Activated gamma-delta T cell (primary cell): ENCODE results near the gene KDM5B.
"Not testable (repeated sequence)": the region's sequence is repeated elsewhere in the genome, so short reads cannot be mapped to it uniquely, and the experiment has no call there.

Experiments
- DNase-seq: peaks from one replicate; lab custom pipeline; 2025; lab: John Stamatoyannopoulos, UW

Gene KDM5B

DNA sequence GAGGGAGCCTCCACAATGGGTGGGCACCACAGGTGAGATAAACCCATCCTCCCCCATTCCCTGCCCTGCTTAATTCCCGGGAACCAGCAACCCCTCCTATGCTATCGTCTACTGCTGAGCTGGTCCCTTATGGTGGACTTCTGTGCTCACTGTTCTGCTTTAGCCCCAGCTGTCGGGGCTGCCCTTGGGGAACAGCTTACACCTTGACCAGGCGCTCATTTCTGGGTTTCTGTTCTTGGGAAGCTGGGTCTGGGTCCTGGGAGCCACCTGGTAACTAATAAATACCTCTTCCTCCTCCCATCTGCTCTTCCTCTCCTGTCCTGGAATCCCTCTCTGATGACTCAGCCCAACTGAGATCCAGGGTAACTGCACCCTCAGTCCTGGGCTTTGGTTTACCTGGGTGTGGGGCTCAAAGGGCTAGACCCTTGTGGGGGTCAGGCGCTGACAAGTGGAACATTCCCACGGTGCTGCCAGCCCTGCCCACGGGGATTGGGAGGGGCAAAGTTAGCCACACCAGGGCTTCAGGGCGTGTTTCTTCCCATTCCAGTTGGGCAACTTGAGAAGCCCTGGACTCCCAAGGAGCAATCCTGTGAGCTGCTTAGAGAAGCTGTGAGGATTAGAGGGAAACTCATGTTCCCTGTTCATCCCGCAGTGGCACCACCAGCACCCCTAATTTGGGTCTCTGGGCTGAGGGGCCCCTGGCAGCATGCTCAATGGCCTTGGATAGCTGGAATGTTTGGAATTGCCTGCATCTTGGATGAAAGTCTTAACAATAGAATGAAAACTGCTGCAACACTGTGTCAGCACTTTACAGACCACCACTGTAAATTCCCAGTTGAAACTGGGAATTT, 4.2 kb upstream of the KDM5B start:
- no peak for DNase-seq

DNA sequence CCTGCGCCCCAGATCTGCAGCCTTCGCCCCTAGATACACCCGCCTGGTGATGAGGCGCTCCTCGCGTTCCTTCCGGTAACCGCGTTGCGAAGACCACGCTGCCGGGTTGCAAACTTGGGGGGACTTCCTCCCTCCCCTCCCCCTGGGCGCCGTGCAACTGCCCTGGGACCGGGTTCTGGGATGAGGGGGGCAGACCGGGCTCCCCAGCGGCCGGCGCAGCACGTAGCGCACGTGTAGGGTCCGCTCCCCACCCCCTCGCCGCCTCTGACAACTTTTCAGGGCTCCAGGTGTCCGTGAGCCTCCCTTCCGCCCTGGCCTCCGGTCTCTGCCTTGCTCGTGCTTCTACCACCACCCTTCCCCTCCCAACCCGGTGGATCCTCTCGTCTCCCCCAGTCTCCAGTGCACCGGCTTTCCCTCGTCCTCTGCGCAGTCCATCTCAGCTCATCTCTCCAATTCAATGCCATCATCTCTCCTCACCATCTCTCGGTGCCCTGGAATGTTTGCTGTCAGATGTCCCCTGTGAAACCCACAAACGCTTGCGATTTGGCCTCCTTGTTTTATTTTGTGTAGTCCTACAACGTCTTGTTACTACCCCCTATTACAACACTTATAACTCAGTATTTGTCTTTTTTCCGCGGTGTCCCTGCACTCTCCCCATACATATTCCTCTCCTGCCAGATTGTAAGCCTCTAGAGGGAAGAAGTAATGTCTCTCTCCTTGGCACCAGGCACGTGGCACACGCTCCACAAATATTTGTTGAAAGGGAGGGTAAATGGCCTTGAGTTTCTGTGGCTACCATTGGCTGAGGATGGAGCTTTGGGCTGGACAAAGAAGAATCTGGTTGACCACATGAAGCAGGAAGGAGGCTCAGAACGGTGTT, 3.3 kb upstream of the KDM5B start:
- peak; percentile 27 for DNase-seq

DNA sequence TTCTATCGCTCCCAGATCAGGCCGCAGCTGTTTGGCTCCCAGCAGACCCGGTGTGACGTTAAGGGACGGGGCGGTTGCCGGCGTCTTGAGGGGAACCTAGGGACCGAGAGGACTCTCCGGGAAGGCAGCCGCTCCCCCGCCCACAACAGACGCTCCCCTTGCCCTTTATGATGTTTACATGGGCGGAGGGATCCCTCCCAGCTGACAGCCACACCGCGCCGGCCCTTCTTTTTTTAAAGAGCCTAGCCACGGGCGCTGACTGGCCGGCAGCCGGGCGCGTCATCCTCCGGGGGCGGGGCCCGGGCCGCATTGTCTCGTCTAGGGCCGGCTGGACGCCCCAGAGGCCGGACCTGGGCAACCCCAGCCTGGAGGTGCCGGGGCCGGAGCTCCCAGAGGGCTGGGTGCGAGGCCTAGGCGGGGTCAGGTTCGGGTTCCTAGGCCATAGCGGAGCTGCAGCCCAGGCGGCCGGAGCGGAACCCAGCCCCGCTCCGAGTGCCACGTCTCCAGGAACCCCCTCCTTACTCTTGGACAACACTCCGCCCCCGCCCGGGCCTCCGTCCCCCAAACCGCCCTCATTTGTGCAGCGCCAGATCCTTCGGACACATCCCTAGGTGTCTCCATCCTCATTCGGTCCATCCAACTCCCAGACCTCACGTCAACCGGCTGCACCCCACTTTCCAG, 2.5 kb upstream of the KDM5B start, which contains the start of gene PCAT6:
Gene PCAT6, plus strand, starts transcription at position 340 of the 681 bp plus-strand sequence.
- peak; percentile 71 for DNase-seq

DNA sequence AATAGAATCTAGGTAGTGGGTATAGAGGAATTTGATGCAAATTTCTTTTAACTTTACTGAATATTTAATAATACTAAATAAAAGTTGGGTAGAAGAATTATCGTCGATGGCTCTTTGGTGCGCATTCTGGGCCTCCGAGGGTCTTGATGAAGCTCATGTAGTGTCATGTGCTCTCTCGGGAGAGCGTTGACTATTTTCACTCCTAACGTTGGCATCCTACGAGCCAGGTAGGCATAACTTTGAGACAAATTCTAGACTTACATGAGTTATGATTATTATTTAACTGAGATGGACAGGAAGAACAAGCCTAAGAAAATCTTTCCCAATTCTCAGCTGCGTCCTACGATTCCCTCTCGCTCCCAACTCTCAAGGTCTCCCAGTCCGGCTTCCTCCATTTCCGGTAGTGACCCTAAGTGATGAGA, 2.0 kb upstream of the KDM5B start:
- DNase-seq = no peak

DNA sequence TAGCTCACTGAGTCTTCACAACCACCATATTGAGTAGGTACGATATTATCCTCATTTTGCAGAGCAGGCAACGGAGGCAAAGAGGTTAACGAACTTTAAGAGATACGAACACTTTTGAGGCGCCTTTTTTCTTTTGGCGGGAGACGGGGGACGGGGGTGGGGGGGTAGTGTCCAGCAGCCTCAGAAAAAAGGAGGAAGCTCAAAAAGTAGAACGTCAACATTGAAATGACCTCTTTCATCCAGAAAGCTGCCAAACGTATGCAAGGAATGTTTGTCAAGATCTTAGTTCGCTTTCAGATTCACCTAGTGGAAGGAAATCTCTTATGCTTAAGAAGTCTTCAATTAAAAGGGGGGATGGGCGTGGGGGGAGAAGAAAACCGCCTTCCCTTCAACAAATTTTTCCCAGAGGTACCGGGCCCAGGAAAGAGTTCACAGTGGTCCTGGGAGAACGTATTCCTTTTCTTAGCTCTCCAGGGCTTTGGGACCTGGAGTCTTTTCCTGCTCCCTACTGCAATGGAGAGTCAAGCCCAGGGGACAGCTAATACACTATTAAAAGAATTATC, 1.5 kb upstream of the KDM5B start:
- no peak for DNase-seq

DNA sequence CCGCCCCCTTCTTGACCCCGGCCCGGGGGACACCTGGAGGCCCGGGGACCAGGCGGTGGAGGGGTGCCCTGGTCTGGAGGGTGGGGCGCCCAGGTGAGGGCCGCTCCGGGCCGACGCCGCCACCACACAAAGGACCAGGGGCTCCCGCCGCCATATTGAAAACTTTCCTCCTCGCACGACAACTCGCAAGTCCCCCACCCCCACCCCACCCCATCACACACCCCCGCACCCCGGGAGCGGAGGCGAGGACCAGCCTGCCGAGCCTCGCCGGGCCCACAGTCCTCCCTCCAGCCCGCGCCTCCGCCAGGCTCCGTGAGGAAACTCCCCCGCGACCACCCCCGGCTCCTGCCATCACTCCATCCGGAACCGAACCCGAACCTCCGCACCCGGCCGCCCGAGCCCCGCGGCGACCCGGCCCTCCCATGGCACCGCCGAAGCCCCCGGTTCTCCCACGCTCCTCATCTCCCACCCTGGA, 733 bp downstream of the KDM5B start:
- DNase-seq = peak; percentile 23

DNA sequence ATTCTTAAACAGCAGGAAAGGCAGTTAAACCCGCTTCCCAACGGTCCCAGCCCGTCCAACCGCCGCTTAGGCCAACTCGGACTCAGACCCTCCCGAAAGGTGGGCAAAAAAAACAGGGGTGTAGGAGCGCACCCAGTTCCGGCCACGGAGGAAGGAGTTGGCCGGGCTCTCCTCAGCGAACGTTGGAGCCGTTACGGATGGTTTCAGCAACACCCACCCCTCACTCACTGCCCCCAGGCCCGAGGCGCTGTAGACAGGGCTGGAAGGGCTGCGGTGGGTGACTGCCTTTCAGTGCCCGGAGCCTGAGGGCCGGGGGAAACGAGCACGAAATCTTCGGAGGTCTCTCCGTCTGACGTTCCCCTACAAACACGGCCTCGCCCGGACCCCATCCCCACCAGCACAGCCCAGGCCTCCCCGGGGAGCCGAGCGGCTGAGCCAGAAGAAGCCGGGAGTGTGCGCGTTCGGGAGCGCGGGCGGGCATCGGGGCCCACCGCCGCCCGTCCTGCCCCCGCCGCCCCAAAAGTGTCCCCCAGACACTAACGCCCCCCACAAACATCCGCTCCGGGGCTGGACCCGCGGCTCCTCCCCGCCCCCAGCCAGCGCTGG, 1.3 kb downstream of the KDM5B start:
- DNase-seq = no peak

DNA sequence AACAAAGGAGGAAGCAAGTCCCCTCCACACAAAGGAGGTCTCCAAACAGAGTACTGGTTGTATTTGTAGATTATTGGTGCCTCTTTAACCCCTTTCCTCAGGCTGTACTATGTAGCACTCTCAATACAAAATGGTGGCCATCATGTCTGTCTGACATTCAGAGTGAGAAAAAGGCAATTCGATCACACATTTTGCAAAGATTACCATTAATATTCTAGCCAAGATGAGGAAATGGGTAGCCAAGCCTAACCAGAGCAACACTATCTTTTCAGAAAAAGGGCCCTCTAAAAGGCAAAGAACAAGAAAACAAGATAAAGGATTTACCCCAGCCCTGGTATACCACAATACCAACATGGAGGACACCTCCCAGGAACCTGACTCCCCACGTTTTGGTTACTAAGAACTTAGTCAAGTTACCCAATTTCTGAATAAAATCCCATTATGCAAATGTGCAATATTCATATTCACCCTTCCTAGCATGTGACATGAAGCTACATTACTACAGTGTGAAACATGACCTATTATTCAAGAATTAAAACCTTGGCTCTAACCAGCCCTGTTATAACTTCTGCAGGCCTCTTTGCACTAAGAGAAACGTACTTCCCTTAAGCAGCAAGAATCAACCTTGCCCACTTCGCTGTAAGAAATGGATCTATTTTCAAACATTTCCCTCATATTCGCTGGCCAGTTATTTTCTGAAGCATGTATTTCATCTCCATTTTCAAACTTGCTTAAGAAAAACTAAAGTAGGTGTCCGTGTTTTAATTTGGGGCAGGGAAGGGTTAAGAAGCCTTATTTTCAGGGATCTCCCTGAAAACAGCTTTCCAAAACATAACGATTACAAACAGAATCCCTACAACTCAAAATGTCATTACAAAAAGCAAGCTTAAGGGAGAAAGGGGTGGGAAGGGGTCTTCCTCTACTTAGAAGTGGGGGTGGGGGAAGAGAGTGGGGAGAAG, 2.1 kb downstream of the KDM5B start:
- DNase-seq = no peak

DNA sequence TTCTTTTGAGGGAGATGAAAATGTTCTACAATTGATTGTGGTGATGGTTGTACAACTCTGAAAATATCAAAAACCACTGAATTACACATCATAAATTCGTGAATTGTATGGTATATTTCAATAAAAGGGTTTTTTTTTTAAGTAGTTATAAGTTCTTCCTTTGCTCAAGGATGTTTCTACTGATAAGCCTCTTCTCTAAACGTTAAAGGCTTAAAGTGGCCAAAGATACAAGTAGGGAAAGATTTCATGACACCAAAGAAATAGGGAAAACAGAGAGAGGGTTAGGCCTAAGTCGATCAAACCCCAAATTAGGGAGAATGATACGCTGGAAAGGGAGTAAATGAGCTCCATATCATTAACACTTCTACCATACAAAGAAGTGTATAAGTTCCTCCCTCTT, 4.1 kb downstream of the KDM5B start:
- no peak for DNase-seq

DNA sequence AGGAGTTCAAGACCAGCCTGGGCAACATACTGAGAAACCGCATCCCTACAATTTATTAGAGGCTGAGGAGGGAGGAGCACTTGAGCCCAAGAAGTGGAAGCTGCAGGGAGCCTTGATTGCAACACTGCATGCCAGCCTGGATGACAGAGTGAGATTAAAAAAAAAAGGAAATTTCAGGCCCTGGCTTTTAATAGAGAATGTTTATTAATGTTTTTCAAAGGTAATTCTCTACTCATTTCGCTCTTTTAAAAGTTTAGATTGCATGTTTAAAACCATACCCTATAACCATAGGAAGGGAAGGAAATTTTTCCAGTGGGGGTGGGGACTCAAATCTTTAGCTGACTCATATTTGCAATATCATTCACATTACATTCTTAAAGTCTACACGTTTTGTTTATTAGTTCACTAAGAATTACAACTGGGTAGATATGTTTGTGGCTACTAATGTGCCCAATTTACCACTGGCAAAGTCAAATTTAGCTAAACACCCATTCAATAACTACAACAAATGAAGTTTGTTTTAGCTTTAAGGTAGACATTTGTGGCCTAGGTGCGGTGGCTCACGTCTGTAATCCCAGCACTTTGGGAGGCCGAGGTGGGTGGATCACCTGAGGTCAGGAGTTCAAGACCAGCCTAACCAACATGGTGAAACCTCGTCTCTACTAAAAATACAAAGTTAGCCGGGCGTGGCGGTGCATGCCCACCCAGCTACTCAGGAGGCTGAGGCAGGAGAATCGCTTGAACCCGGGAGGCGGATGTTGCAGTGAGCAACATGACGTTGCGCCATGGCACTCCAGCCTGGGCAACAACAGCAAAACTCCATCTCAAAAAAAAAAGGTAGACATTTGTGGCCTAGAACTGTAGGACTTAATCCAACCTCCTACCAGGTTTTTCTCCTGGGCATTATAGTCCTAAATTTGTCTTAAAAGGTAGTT, 5.0 kb downstream of the KDM5B start:
- DNase-seq = no peak

DNA sequence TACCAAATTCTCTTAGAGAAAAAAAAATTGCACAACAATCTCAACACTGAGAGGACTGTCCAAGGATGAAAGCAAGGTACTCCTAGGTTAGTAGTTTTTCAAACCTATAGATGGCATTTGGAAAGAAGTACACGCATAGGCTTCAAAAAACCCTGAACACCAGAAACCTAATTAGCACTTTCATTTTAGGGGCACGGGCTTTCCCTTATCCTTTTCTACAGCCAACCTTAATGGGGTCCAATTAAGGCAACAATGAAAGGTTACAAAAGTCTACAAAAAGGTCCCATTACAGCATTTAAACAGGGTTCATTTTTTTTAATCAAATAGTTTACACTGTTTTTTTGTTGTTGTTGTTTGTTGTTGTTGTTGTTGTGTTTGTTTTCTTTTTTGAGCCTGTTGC, 6.2 kb downstream of the KDM5B start:
- DNase-seq = no peak

DNA sequence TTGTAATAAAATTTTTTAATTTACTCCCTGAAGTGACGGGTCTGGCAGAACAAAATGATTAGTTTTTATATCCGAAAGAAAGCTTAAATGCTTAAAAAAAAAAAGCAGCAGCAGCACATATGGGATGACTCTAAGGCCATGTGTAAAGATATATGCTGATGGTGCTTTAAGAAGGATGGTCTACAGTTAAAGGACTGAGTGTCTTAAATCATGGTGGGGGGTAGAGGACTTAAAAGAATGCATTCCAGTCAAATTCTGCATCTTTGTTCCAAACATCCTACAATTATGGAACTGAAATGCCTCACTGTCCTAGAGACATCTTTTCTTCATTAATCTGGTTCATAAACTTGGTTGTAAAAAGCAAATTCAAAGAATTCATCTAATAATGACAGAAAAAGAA, 7.0 kb downstream of the KDM5B start:
- DNase-seq = no peak

DNA sequence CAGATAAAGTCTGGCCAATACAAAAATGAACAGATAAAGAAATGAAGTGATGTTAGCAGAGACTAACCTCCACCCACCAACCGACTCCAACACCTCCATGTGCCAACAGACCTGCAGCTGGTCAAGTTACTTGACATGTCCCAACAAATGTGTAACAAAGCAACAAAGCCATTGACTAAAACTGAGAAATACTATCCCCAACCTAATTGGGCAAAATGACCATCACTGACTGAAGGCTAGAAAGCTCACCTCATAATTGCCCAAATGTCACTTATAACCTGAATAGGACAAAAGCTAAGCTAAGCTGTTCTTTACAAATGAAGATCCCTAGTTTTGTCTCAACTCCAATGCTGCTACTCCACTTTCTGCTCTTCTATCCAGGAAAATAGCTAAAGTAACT, 7.5 kb downstream of the KDM5B start:
- no peak for DNase-seq

DNA sequence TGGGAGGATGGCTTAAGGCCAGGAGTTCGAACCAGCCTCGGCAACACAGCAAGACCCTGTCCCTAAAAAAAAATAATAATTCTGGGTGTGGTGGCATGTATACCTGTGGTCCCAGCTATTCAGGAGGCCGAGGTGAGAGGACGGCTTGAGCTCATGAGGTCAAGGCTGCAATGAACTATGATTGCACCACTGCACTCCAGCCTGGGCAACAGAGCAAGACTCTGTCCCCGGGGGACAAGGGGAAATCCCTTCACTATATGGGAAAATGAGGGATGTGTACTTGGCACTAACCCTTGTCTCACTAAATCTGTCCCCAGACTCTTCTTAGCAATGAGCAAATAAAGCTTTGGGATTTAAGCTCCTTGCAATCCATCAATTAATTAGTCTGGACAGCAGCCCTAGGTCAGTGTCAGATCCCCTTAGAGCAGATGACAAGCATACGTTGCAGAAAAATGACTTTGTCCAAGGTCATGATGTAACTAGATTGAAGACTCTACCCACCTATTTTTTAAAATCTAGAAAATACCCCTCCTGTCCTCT, 9.4 kb downstream of the KDM5B start:
- no peak for DNase-seq

DNA sequence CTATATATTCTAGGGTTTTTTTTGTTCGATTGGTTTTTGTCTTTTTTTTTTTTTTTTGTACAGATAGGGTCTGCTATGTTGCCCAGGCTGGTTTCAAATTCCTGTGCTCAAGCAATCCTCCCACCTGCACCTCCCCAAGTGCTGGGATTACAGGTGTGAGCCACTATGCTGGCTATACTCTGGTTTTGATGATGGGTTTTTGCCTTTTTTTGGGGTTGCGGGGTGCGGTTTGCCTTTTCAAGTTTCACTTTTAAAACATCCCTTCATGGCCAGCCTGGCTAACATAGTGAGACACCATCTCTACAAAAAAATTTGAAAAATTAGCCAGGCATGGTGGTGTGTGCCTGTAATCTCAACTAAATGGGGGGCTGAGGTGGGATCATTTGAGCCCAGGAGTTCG, 10.0 kb downstream of the KDM5B start:
- no peak for DNase-seq

DNA sequence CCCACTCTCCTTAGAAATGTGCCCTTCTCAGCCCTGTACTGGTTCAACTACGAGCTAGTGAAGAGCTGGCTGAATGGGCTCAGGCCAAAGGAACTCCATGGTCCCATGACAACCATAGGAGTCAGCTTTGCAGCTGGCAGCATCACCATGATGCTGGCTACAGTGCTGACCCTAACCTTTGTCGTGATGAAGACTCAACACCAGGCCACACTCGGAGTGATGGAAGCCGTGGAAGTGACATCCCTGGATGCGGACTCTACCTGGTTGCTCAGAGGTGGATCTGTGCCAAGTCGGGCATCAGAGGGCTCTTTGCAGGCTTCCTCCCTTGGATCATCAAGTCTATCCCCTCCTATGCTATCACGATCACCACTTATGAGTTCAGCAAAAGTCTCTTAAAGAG, 11.6 kb downstream of the KDM5B start:
- DNase-seq = no peak

DNA sequence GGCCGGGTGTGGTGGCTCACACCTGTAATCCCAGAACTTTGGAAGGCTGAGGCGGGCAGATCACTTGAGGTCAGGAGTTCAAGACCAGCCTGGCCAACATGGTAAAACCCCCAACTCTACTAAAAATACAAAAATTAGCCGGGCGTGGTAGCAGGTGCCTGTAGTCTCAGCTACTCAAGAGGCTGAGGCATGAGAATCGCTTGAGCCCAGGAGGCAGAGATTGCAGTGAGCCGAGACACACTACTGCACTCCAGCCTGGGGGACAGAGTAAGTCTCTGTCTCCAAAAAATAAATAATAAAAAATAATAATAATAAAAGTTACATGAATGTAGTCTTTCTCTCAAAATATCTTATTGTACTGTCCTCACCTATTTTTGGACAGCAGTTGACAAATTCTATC, 13.3 kb downstream of the KDM5B start:
- DNase-seq = not testable (repeated sequence)

DNA sequence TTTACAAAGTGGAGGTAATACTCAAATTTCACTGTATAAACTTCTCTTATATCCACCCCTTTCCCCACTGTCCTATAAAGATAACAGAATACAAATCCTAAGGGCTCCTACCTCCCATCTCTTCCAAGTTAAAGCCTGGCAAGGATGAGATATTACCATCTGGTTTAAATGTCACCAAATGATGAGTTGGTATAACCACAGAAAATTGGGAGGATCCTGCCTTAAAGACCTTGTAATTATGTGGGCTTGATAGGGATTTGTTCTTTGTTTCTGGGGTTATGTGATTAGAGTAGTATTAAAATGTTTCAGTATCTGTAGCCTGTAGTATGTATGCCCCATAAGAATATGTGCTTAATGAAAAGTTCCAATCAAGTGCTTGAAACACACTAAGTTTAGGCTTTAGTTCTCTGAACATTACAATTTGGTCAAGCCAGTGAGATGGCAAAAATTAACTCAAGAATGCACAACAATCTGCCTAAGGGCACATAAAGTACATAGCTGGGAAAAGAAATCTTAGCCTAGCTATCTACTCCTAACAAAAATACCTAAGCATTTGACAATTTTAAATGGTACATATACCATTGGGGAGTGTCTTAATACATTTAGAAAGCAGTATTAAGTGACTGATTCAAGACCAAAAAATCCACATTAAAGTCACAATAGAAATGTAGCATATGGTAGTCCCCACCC, 14.0 kb downstream of the KDM5B start:
- no peak for DNase-seq
